ENCODE data around the gene CFAP61.
"Not testable (repeated sequence)": the region's sequence is repeated elsewhere in the genome, so short reads cannot be mapped to it uniquely, and the experiment has no call there.

Gene CFAP61

DNA sequence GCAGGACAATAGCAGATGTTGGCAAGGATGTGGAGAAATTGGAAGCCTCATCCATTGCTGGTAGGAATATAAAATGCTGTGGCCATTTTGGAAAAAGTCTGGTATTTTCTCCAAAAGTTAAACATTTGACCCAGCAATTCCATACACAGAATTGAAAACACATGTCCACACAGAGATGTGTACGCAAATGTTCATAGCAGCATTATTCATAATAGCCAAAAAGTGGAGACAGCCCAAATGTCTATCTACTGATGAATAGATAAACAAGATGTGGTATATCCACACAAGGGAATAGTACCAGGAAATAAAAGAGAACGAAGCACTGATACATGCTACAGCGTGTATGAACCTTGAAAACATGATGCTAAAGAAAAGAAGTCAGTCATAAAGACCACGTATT lies 40.5 kb downstream of the CFAP61 start:
- DNase-seq, result no peak

DNA sequence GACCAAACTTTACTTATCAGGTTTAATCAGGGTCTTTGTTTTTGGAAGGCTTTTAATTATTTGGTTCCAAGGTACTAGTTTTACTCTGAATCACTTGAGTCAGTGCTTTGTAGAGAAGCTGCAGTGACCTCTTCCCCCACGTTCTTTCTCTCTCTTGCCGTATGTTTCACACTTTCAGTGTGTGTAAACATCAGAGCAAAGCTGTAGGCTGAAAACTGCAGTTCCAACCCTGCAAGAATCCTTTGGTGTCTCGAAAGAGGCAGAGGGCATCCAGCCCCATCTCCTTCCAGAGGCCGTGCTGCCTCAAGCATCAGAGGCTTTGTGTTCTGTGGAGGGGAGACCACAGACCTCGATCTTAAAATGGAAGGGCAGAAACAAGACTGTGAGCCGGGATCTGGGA lies 42.1 kb downstream of the CFAP61 start:
- no peak for DNase-seq

DNA sequence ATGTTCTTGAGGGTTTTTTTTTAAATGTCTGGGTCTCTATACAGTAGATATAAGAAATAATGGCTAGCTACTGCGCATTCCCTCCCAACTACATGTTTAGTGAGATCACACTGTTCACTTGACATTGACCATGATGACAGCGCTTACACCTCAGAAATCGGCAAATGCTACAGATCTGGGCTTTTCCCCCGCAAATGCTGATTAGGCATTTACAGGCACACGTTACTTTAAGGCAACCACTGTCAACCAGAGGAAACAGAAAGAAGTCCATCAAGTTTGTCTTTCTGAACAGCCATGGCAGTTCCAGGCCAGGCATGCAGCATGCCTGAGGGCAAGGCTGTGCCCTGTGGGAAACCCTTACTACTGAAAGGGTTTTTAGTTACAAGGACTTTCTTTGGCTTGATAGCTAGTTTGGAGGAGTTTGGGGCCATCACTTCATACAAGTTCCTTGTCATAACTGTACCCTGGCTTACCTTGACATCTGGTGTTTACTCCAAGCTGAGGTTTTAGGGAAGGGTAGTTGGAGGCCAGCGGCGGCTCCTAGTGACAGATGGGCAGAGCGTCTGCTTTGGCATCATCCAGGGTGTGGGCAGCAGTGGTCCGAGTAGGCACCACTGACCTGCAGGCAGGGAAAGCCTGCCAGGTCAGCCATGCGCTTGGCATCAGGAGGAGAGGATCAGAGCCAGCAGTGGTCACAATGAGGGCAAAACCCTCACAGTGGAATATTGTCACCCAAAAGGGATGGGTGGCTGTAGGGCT lies 43.0 kb downstream of the CFAP61 start:
- DNase-seq, result peak; percentile 86 to 95

DNA sequence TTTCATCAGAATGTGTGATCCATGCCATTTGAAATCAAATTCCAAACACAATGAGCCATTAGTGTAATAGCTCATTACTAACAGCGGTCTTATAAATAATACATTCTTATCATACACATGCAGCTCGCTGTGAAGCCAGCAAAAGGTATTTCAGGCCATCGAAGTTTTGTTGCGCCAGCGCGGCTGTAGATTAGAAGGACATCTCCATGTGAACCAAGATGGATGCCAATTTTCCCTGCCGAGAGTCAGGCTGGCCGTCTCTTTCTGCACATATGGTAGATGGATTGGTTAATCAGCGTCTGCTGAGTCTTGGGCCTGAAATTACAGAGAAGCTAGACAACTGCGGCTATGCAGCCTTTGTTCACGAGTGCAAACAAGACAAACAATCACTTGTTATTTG lies 44.1 kb downstream of the CFAP61 start:
- DNase-seq, result peak; percentile 21 to 62

DNA sequence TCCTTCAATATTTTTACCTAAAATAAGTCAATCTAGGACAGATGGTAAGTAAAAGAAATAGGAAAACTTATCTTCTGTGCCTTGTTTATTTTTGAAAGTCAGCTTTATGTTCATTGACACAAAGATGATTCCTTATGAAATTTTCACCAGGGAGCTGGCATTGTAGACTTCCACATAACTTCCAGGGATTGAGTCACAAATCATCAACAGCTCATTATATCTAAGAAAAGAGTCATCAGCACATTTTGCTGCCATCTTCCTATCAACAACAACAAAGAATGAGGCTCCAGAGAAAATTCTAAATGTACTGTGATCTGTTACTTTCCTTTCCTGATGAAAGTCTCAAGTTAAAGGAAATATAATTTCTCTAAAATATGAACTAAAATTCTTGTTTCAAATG lies 48.5 kb downstream of the CFAP61 start:
- DNase-seq, result no peak

DNA sequence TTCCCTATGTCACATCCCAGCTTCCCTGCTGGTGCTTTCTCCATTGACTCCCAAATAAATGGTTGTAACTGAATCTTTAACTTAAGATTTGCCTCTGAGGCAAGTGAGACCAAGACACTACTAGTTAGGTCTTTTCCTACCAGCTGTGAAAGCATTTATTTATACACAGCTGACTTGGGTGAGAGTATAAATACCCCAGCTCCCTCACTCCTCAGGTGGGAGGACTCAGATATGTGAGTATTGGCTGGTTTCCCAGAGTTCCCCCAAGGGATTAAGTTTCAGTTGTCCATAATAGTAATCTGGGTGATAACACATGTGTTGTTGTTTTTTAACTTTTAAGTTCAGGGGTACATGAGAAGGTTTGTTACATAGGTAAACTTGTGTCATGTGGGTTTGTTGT lies 49.8 kb downstream of the CFAP61 start:
- no peak for DNase-seq

DNA sequence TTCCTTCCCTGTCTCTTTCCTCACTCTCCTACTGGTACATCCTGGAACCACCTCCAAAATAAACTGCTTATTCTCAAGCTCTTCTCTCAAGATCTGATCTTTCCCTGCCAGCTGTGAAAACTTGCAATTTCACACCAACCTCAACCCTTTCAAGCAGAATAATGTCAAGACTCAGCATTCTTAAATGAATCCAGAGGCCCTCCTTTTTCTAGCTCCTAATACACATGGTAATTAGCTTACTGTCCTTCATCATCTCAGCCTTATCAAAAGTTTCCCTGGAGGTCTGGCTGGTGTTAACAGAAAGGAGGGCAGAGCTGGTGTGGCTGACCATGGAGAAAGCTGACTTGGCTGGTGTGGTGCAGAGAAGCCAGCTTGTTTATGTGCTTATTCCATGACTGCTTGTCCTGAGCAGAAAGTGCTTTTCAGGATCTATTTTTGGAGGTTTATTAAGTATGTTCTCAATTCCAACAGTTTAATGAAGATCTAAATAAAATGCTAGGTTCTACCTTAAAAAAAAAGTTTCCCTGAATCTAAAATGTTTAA lies 50.5 kb downstream of the CFAP61 start:
- no peak for DNase-seq

DNA sequence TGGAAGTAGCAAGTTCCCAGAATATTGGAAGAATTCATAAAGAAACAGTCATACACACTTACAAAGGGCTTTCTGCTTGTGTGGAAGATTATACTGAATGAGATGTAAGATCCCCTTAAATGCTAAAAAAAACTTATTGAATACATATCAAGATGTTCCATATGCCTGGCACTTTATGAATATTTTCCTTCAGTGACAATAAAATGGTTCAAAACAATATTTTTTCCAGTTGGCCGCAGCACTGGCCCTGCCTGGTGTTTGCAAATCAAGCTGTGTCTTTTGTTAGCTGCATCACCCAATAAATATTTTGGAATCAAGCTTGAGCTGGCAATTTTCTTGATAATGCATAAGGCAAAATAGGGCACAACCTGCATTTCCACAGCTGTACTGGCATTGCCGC lies 51.2 kb downstream of the CFAP61 start:
- DNase-seq, result no peak

DNA sequence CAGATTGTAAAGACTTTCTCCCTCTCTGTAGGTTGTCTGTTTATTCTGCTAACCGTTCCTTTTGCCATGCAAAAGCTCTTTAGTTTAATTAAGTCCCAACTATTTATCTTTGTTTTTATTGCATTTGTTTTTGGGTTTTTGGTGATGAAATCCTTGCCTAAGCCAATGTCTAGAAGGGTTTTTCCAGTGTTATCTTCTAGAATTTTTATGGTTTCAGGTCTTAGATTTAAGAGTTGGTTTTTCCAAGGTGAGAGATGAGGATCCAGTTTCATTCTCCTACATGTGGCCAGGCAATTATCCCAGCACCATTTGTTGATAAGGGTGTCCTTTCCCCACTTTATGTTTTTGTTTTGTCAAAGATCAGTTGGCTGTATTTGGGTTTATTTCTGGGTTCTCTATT lies 70.9 kb downstream of the CFAP61 start:
- DNase-seq, result not testable (repeated sequence)

DNA sequence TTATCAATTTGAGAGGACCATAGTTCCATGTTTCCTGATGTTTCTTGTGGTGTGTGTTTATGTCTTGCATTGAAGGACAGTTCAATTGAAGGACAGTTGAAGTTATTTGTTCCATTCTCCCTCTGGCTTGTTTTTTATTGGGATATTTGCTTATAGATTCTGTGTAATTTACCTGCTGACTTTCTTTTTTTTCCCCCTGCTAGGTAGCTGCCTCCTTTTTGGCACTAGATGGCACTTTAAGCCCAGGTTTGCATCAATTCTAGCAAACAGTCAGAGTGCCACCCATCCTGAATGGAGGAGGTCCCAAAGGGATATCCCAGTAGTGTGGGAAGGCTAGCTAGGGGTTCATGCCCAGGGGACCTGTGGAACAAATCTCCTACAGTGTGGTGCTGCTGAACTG lies 78.1 kb downstream of the CFAP61 start:
- DNase-seq, result peak; percentile 83 to 92

DNA sequence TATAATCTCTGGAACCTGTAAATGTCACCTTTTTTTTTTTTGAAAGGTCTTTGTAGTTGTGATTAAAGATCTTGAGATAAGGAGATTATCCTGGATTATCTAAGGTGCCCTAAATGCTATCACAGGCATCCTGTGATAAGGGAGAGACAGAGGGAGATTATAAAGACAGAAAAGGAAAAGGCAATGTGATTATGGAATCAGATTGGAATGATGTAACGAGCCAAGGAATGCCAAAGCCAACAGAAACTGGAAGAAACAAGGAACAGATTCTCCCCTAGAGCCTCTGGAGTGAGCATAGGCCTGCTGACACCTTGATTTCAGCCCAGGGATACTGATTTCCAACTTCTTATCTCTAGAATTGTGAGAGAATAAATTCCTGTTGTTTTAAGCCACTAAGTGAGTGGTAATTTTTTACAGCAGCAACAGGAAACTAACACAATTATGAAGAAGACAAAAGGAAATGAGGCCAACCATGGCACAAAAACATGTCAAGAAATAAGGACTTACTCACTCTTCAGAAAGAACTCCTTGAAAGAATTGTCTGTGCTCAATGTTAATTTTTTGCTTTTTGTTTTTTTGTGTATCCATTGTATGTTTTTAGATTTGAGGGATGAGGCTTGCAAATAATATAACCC lies 82.7 kb downstream of the CFAP61 start:
- DNase-seq, result no peak

DNA sequence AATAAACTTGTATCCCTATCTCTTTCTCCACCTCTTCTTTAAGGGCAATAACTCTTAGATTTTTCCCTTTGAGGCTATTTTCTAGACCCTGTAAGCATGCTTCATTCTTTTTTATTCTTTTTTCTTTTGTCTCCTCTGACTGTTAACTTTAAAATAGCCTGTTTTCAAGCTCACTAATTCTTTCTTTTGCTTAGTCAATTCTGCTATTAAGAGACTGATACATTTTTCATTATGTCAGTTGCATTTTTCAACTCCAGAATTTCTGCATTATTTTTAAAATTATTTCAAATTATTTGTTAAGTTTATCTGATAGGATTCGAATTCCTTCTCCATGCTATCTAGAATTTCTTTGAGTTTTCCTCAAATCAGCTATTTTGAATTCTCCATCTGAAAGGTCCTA lies 84.0 kb downstream of the CFAP61 start:
- no peak for DNase-seq

DNA sequence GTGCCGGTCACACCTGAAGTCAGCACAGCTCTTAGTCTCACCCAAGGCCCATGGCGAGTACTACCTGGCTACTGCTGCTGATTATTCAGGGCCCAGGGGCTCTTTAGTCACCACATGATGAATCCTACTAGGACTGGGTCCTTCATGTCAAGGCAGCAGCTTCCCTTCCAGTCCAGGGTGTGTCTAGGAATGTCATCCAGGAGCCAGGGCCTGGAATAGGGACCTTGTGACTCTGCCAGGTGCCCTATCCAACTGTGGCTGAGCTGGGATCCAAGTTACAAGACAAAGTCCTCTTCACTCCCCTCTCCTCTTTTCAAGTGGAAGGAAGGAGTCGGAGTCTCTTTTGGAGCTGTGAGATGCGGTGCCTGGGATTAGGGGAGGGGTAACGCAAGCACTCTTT lies 85.5 kb downstream of the CFAP61 start:
- DNase-seq, result no peak

DNA sequence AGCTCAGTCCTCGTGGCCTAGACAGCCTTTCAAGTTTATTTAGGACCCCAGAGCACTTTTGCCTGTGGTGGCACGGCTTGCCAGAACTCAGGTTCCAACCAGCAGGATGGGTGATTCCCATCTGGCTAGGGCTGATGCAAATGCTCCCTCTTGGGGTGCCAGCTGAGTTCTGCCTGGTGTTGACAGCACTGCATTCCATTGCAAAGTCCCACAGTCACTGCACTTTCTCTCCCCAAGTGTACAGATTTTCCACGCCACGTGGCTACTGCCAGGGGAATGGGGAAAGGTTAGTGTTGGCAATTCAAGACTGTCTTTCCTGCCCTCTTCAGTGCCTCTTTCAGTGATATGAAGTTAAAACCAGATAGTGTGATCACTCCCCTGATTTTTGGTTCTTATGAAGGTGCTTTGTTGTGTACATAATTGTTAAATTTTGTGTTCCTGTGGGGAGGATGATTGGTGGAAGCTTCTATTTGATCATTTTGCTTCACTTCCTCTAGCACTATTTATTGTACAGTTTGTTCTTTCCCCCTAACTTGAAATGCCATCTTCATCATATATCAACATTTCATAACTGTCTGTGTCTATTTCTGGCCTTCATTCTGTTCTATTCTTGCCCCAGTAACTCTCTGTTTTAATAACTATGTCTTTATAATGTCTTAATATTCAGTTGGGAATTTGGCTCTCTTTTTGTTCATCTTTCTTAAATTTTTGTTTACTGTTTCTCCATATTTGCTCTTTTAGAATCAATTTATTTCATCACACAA lies 86.2 kb downstream of the CFAP61 start:
- peak in 1 of 2 experiments; percentile 12 for DNase-seq

DNA sequence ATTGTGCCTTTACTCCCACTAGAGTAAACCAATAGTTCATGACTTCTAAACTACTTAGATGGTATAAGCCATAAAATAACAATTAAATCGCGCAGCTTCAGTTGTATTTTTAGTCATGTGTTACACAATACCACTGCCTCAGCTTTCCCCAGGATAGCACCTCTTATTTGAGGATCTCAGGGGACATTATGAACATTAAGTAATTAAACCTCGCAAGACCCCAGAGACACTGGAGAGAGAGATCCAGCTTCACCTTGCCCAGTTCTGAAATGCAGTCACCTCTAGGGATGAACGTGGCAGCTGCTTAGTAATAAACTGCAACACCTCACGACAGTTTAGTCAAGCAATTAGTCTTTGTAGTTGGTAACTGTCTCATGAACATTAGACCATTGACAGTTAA lies 87.1 kb downstream of the CFAP61 start:
- DNase-seq, result no peak

DNA sequence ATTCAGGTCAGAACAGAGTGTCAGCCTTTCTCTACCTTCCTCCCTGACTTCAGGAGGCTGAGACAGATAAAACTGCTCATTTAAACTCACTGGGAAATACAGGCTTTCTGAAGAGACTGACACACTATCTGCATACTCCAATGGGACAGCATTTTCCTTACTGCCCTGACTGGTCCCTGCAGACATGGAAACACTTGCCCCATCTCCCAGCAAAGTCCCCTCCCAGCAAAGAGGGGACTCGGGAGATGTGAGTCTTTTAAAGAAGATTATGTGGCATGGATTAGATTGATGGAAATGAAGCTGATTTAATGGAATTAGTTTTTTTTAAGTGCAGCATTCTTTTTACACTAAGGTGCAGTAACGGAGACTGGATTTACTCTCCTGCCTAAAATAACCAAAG lies 90.8 kb downstream of the CFAP61 start:
- no peak for DNase-seq

DNA sequence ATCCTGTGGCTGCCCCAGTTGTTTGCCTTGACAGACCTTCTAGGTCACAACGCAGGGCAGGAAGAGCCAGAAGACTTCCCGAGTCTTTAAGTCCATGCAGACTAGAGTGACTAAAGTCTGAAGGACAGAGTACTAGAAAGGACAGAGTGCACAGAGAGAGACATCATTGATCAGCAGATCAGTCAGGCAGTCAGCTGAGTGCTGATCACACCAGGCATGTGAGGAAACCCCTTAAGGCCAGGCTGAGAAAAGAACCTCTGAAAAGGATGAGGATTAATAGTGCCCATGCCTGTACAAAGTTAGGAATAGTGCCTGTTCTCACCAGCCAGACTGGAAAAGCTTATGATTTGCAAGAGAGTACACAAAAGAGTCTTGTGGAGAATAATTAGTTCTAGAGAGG lies 91.3 kb downstream of the CFAP61 start:
- DNase-seq, result no peak

DNA sequence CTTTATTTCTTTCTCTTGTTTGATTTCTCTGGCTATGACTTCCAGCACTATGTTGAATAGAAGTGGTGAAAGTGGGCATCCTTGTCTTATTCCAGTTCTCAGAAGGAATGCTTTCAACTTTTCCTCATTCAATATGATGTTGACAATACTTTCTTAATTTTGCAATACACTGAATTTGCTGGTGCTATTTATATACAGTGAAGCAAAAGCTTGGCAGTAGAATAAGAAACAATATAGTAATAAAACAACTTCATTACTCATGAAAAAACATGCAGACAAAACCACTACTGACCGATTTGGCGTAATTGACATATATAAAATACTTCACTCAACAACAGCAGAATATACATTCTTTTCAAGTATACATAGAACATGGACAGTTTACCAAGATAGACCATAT lies 96.4 kb downstream of the CFAP61 start:
- DNase-seq, result no peak

DNA sequence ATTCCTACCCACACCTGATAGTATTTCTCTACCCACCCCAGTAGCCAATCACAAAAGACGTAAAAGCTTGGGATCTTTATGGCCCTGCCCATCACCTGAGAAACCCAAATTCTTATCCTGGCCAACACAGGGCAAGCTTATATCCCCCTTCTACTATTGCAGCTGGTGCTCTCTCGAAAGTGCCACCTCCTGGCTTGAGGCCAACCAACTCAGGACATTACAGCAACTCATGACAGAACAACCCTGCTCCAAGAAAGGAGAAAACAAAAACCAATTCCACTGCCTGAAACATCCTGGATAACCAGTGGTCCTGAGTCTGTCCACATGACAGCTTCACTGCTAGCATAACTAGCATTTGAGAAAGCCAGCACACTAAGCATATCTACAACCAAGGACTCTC lies 97.9 kb downstream of the CFAP61 start:
- no peak for DNase-seq

DNA sequence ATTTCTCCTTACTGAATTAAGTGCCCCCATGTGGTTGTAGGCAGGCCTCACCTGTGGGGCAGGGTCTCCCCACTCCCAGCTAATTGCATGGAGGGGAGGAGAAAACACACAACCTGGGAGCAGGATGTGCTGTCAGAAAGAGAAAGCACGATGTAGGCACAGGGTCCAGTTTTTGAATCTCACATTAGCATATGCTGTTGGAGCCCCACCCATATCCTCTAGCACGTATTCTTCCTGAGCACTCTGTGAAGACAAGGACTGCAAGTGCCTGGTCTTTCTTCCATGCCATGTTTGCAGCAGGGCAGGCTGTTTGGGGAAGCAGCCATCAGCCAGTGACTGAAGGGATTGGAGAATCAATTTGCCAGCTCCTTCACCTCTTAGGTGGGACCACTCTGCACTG lies 108.2 kb downstream of the CFAP61 start:
- DNase-seq, result no peak

DNA sequence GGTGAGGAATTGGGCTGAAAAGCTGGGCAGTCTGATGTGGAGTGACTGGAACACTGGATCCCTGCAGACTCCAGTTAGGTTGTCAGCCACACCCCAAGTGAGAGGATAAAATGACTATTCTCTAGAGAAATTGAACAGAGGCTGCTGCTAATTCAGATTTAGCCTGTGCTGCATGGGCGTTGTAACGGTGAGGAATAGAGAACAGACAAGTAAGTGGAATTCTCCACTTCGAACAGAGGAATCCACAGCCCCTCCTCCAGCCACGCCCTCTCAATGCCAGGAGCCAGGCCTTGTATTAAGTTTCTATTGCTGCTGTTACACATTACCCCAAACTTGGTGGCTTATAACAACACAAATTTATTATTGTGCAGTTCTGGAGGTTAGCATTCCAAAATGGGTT lies 109.3 kb downstream of the CFAP61 start:
- no peak for DNase-seq

DNA sequence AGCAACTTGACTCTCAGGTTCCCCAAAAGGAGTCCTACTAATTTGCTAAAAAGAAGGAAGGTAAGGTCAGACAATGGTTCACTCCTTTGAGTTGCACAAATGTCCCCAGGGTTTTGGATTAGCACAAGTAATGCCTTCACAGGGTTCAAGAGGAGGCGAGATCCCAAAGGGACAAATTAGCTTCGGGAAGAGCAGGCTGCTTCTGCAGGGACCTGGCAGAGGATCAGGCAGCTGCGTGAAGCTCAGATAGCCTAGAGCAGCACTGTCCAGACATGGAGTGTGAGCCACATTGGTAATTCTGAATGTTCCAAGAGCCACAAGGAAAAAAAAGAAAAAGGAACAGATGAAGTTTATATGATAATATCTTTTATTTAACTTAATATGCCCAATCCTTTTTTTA lies 115.4 kb downstream of the CFAP61 start:
- DNase-seq, result no peak

DNA sequence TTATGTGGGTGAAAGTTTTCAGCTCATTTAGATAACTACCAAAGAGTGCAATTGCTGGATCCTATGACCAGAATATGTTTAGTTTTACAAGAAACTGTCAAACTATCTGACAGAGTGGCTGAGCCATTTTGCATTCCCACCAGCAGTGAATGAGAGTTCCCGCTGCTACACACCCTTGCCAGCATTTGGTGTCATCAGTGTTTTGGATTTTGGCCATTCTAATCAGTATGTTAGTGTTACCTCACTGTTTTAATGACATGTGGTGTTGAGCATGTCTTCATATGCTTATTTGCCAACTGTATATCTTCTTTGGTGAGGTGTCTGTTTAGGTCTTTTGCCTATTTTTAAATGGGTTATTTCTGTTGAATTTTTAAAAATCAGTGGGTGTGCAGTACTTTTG lies 120.9 kb downstream of the CFAP61 start:
- no peak for DNase-seq
